Umbilical cord (tissue), 2 donors: ENCODE data around the gene SUSD5. TPM values are rescaled to one million over a fixed set of nuclear protein-coding genes. Genes with fewer than 3 reads are reported as not detected.
"Not testable (repeated sequence)": the region's sequence is repeated elsewhere in the genome, so short reads cannot be mapped to it uniquely, and the experiment has no call there.

Experiments
- DNase-seq: peaks from one replicate; pipeline ENCODE4 v3.0.0-alpha.2; 2015; ENCODE audit warnings: low spot score
- total RNA-seq: library from RNA; depleted of rRNA; stranded (reverse); fragments of >200 nt; gene quantifications from one replicate; pipeline ENCODE4 v1.2.3, GENCODE V29; 2014; ENCODE audit warnings: low replicate concordance; ENCODE audit not compliant: insufficient read depth

The SUSD5 gene
- total RNA-seq, 1 donor from 2014 or later, result 6.0 TPM

- no peak for DNase-seq
Measured at GRCh38 chr3:33152363-33153360, 65.9 kb downstream of the SUSD5 start.

DNA sequence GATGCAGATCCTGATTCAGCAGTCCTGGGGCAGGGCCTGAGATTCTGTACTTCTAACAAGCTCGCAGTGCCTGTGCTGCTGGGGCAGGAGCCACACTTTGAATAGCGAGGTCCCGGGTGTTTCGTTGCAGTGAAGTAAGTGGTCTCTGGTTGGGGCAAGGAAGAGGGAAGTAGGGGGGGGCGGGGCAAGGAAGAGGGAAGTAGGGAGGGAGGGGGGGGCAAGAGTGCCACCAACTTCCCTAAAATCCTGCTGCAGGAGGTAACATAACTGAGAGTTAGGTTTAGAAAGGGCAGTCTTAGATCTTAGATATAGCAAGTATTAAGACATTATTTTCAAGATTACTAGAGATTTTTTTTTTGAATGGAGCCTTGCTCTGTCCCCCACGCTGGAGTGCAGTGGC is 69.3 kb downstream of the SUSD5 start:
- no peak for DNase-seq

GRCh38 chr3:33146791-33147445 is 71.7 kb downstream of the SUSD5 start:
- DNase-seq, result peak; percentile 12

DNA sequence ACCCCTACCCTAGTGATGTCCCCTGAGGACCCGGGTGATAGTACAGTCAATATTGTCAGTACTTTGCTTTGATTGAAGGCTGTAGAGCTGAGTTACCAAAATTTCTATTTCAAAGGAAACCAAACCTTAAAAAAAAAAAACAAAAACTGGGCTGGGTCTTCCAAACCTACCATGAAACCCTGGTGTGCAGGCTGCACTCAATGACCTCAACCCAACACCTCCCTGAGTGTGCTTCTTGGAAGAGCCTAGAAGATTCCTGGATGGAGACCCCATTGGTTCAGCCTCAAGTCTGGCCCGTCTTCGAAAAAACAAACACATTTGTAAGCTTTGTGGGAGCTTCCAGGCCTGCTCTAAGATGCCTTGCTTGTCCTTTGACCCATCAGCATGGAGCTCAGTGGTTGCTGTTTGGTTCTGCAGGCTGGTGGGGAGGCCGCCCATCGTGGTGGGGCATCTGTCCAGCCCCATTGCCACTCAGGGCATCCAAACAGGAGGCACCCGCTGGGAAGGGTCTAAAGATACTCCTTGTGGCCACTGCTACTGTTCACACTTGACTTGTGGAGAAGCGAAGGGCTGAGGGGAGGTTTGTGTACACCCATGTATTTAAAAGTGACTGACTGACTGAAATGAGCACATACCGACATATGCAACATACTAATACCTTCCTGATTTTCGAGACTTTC is 72.6 kb downstream of the SUSD5 start:
- DNase-seq, result no peak

DNA sequence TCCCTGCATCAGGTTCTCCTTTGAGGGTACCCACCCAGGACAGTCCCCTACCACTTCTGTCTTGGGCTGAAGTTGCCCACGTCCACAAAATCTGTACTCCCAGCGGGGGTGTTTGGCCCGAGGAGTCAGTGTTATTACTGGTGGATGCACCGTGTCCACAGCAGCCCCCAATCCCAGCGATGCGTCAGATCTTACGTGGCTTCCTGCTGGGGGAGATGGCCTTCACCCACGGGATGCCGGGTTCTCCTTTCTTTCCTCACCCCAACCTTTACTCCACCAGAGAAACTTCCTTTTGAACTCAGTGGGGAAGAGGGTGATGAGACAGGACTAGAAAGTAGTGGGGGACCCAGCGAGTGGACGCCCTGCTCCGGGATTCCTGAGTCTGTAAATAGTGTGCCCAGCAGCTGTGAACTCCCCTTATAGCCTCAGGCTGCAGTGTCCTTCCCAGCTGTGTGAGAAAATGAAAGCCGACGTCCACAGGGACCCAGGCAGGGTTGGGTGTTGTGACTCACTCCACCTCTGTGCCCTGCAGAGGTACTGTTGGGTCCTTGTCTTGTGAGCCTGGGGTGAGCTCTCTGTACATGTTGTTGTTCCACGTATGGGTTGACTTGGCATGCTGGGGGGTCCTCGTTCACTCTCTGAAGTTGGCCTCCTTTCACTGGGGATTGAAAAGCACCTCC is 73.2 kb downstream of the SUSD5 start:
- DNase-seq, result no peak

DNA sequence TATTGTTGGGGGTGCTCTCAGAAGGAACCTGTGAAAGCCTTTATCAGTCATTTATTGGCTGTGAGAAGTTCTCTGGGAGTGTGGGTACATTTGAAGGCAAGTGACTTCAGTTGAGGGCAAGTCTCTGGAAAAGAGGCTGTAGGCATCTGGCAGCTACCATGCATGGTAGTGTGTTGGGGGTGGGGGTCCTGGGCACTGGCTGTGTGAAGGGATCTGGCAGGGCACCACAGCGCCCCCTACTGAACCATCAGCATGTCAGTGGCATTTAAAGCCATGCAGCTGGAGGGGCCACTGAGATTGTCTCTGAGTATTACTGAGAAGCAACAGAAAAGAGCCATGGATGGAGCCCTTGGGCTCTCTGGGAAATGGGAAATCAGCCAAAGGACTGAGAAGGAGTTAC is 74.2 kb downstream of the SUSD5 start:
- no peak for DNase-seq

DNA sequence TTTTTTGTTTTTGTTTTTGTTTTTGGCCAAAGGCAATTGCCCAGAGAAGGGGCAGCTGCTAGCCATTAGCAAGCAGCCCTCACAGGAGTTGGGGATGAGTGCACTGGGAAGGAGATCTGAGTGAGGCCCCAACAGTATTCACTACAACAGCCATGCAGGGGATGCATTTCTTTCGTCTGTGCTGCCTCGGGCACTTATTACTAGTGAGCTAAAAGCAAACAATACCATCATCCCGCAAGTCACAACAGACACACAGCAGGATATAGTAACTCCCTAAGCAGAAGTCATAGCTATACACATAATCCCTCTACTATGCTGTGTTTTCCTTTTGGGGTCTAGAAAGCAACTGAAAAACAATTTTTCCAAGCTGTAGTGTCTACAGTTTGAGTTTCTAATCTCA is 77.6 kb downstream of the SUSD5 start:
- DNase-seq, result no peak

DNA sequence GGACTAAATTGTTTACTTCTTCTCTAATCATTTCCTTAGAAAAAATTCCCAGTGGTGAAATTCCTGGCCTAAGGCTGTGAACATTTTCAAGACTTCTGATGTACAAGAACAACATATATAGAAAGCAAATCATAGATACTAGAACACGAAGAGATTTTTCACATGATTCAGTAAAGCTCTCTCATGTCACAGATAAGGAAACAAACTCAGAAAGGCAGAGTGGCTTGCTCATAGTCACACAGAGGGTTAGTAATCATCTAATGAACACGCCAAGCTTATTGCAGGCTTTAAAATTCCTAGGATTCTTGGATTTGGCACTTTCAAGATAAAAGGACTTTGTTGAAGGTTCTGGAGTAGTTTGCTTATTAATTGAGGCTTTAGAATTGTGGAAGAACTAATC is 78.6 kb downstream of the SUSD5 start:
- no peak for DNase-seq

GRCh38 chr3:33139006-33139623 is 79.5 kb downstream of the SUSD5 start:
- DNase-seq, result not testable (repeated sequence)

DNA sequence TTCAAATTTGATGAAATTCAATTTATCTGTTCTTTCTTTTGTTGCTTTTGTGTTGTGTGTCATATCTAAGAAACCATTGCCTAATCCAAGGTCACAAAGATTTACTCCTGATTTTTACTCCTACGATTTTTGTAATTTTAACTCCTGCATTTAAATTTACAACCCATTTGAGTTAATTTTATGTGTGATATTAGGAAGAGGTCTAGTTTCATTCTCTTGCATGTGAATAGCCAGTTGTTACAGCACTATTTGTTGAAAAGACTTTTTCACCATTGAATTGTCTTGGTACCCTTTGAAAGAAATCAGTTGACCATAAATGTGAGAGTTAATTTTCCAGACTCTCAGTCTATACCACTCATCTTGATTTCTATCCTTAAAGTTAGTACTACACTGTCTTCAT is 80.9 kb downstream of the SUSD5 start:
- DNase-seq, result no peak

DNA sequence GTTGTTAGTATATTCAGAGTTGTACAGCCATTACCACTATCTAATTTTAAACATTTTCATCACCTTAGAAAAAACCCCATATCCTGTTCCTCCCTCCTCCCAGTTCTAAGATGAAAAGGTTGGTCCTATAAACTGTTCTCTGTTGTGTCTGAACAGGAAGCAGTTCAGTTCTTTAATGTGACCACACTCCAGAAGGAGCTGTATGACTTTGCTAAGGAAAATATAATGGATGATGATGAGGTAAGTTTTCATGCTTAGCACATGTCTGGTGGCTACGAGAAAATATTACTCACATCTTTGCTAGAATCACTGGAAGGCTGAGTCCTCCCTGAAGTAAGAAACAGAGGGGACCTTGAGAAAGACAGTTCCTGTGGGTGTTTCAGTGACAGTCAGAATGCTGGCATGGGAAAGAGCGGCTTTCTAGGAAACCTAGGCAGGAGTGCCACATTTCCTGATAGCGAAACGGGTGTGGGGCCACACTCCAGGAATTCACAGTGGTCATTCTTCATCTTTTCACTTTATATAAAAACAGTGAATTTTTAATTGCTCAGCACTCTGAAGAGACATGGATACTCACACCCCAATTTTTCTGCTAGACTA is 84.5 kb downstream of the SUSD5 start:
- DNase-seq, result no peak

GRCh38 chr3:33132019-33132360 is 86.6 kb downstream of the SUSD5 start:
- no peak for DNase-seq

DNA sequence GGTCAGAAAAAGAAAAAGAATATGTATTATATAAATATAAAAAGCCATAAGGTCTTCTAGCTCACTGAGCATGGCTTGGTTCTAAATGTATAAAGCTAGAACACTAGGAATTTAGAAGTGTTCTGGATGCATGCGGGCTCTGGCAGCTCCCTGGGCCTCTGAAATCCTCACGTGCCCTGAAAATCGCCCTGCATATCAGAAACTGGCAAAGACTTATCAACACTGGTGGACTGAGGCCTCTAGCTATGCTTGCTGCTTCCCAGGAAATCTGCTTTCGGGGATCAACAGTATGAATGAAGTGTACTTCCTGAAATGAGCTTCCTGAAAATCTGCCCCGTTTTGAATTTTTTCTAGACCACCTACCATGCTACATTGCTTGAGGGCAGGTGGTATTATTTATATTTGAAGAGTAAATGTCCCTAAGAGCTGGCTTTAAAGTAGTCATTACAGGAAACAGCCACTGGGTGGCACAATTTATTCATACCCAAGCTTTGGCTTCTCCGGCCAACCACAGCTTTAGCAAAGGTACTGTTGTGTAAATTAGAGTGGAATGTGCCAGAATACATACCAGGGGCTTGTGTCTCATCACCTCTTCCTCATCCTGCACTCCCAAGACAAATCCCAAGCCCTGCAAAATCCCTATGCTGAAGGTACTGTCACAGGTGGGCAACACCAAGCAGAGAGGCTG is 87.1 kb downstream of the SUSD5 start:
- peak; percentile 57 for DNase-seq

DNA sequence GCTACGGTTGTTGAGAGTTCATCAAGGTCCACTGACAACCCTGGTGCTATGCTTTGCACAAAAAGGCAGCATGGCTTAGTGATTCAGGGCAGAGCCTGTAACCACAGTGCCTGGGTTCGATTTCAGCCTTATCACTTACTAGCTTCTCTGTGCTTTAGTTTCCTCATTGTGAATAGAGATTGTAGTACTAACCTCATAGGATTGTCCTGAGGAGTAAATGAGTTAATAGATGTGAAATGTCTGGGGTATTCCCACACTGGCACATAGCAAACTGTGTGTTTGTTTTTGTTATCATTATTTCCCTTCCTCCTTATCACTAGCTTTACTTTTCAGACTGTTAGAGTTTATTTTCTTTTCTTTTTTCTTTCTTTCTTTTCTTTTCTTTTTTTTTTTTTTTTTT is 88.5 kb downstream of the SUSD5 start:
- no peak for DNase-seq

GRCh38 chr3:33128706-33129105 is 89.9 kb downstream of the SUSD5 start:
- peak; percentile 55 for DNase-seq

DNA sequence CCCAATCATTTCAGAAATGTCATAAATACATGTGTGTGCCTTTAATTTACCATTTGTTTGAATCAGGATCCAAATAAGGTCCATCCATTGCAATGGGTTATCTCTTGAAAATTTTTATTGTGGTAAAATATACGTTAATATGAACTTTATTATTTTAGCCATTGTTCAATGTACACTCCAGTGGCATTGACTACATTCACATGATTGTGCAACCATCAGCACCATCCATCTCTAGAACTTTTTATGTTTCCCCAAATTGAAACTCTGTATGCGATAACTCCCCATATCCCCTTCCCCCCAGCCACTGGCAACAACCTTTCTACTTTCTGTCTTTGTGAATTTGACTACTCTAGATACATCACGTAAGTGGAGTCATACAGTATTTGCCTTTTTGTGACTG is 92.8 kb downstream of the SUSD5 start:
- no peak for DNase-seq

DNA sequence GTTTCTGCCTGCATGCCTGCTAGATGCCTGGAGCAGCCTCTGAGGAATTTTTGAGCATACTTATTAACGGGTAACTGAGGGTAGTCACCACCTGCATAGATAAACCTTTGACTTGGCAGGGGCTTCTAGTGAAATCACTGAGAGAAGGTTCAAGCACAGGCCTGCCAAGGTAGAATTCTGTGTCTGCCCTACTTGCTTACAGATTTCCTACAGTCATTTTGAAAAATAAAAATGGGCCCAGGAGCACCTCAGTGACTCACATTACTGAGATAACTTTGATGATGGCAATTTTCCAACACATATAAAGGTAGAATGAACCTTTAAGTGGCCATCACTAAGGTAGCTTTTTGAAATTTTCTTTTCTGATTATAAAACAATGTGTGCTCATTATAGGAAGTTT is 94.0 kb downstream of the SUSD5 start:
- DNase-seq, result no peak

DNA sequence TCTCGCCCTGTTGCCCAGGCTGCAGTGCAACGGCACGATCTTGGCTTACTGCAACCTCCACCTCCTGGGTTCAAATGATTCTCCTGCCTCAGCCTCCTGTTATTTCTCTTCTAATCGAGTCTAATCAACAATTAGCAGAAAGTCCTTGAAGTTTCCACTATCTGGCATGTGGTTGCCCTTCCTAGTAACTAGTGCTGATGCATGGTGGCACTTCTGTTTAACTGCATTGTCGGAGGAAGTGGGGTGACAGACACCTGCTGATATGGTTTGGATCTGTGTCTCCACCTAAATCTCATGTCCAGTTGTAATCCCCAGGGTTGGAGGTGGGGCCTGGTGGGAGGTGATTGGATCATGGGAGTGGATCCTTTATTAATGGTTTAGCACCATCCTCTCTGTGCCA is 95.6 kb downstream of the SUSD5 start:
- DNase-seq, result no peak

DNA sequence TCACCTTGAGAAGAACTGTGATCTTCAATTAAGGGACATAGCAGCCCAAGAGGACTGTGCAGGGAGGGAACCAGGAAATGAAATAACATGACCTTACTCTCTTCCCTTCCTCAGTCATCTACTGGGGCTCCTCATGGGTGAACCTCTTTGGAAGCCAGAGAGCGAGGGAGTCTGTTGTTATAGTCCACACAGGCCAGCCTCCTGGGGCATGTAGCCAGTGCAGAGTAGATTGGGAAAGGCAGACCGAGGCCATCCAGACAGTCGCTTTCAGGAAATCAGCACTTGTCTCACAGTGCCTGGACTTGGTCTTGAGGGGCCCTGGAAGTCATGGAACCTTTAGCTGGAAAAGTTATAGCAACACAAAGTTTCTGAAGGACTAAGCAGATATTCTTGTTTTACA is 98.7 kb downstream of the SUSD5 start:
- no peak for DNase-seq

DNA sequence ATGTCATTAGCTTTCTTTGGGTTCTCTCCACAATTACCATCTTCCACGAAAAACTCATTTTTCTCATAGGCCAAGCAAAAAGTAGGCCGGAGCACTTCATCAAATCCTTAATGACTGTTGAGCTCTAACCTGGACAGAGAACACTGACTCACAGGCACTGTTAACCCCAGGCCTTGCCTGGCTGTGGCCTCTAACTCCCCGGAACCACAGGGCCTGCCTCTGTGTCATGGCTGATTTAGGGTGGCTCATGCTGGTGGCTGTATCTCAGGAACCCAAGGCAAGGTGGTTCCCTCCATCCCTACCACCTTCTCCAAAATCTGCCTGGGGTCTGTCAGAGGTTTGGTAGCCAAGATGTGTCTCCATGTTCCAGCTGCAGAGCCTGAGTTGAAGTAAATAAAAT is 101.1 kb downstream of the SUSD5 start:
- no peak for DNase-seq
